Hepatocyte (in vitro differentiated cells): ENCODE data around the gene NXPE2.

Experiments used
- EZH2 ChIP-seq: fragments of 200-600 bp; sonication (generic); IDR thresholded peaks from 2 replicates; pipeline ENCODE4 v1.6.1; 2016; ENCODE audit warnings: antibody characterized with exemption, mild to moderate bottlenecking, borderline replicate concordance
- EZH2phosphoT487 ChIP-seq: fragments of 200-600 bp; sonication (generic); IDR thresholded peaks from one replicate; pipeline ENCODE4 v1.6.1; 2018; ENCODE audit warnings: antibody characterized with exemption, mild to moderate bottlenecking, low read depth, moderate library complexity; ENCODE audit not compliant: unreplicated experiment, severe bottlenecking
- TF ChIP-seq, protein P1 (sequence below): fragments of 200-600 bp; sonication (generic); IDR thresholded peaks from 2 replicates; pipeline ENCODE4 v1.5.1; 2016; ENCODE audit warnings: antibody characterized with exemption, mild to moderate bottlenecking; ENCODE audit not compliant: poor library complexity

DNA sequence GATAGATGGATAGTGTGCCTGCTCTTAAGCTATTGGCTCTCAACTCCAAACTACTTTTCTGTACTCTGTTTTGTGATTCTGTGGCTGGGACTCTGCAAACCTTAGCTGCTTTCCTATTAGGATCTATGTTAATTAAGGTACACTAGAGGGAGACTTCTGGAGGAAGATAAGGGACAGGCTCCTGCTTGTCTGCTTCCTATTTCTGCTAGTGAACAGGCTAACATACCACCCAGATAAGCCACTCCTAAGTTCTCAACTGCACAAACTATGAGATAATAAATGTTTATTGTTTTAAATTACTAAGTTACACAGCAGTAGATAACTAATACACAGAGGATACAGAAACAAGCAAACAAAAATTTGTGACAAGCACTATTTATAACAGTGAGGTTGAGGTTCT, 10.2 kb upstream of the NXPE2 start:
- TF ChIP-seq, protein P1, sequence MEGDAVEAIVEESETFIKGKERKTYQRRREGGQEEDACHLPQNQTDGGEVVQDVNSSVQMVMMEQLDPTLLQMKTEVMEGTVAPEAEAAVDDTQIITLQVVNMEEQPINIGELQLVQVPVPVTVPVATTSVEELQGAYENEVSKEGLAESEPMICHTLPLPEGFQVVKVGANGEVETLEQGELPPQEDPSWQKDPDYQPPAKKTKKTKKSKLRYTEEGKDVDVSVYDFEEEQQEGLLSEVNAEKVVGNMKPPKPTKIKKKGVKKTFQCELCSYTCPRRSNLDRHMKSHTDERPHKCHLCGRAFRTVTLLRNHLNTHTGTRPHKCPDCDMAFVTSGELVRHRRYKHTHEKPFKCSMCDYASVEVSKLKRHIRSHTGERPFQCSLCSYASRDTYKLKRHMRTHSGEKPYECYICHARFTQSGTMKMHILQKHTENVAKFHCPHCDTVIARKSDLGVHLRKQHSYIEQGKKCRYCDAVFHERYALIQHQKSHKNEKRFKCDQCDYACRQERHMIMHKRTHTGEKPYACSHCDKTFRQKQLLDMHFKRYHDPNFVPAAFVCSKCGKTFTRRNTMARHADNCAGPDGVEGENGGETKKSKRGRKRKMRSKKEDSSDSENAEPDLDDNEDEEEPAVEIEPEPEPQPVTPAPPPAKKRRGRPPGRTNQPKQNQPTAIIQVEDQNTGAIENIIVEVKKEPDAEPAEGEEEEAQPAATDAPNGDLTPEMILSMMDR: no peak
- no peak for TF ChIP-seq EZH2
- no peak for TF ChIP-seq EZH2phosphoT487
